ENCODE results near the gene PEMT.

Gene PEMT

DNA sequence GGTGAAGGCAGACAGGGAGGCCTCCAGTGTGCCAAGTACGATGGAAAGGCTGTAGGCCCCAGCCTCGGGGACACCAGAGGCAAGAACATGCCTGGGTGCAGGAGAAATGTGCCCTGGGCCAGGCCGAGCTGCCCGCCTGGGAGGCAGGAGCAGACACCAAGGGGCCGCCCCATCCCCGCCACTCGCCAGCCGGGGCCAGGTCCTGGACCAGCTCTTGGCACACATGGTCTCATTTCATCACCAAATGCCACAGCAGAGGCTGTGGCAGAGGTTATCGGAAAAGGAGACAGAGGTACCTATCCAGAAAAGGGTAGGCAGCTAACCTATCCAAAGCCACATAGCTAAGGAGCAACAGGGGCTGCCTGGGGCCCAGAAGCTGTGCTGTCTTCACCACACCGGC lies 31.3 kb downstream of the PEMT start:
- no peak overlapping the region for H2AFZ ChIP-seq (ENCODE audit: low read length)
- H4K20me1 ChIP-seq (ENCODE audit: insufficient read depth, low read length): no peaks in the 10 kb centered on the region
- H3K36me3 ChIP-seq (replicated peaks; ENCODE audit: insufficient read depth, low read length): no peaks in the 10 kb centered on the region
- no peaks in the 10 kb centered on the region for H3K79me2 ChIP-seq (ENCODE audit: low read length)
- H3K4me1 ChIP-seq (ENCODE audit: low read length): no peaks in the 10 kb centered on the region
- H3K4me2 ChIP-seq (ENCODE audit: low read depth, low read length): no peak overlapping the region
- H3K9me2 ChIP-seq (replicated peaks; ENCODE audit: insufficient read depth, low read length): no peaks in the 10 kb centered on the region
- no peak overlapping the region for H3K9ac ChIP-seq (ENCODE audit: low read length)
- TF ChIP-seq EZH2 (optimal IDR thresholded peaks at IDR 0.05; ENCODE audit: low read depth, low read length) (no peak), EZH2phosphoT487 (IDR thresholded peaks at IDR 0.05; ENCODE audit: low read length) (no peak)
- TF ChIP-seq, protein P1, sequence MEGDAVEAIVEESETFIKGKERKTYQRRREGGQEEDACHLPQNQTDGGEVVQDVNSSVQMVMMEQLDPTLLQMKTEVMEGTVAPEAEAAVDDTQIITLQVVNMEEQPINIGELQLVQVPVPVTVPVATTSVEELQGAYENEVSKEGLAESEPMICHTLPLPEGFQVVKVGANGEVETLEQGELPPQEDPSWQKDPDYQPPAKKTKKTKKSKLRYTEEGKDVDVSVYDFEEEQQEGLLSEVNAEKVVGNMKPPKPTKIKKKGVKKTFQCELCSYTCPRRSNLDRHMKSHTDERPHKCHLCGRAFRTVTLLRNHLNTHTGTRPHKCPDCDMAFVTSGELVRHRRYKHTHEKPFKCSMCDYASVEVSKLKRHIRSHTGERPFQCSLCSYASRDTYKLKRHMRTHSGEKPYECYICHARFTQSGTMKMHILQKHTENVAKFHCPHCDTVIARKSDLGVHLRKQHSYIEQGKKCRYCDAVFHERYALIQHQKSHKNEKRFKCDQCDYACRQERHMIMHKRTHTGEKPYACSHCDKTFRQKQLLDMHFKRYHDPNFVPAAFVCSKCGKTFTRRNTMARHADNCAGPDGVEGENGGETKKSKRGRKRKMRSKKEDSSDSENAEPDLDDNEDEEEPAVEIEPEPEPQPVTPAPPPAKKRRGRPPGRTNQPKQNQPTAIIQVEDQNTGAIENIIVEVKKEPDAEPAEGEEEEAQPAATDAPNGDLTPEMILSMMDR (IDR thresholded peaks at IDR 0.05; ENCODE audit: low read length): no peak
- H3K27ac ChIP-seq (ENCODE audit: low read length): no peak overlapping the region
- no peaks in the 10 kb centered on the region for H3F3A ChIP-seq (ENCODE audit: insufficient read depth, low read length)
- no peak overlapping the region for H3K4me3 ChIP-seq (ENCODE audit: low read length)
- no peaks in the 10 kb centered on the region for H3K27me3 ChIP-seq (replicated peaks; ENCODE audit: insufficient read depth, low read length)
- H3K9me3 ChIP-seq (replicated peaks; ENCODE audit: insufficient read depth, low read length): no peaks in the 10 kb centered on the region
- no peak for DNase-seq

DNA sequence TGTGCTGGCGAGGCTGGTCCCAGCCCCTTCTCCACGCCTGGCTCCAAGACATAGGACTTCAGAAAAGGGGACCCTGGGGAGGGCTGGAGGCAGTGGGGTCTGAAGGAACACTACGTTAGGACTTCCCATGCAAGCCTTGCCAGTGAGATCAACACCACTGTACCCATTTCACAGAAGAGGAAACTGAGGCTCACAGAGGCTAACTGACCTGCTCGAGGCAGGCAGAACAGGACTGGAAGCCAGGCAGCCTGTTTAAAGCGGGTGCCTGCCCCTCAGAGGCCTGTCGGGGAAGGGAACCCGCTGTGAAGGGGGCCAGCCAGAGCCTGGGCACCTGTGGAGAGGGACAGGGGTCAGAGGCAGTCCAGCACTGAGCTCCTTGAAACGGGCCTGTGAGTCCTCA lies 32.3 kb downstream of the PEMT start:
- Histone ChIP-seq H4K20me1 (ENCODE audit: insufficient read depth, low read length) (no peaks in the 10 kb centered on the region), H3K4me1 (ENCODE audit: low read length) (no peaks in the 10 kb centered on the region), H3K9ac (ENCODE audit: low read length) (no peak overlapping the region), H3K4me2 (ENCODE audit: low read depth, low read length) (no peak overlapping the region), H3K27me3 (replicated peaks; ENCODE audit: insufficient read depth, low read length) (no peaks in the 10 kb centered on the region), H3F3A (ENCODE audit: insufficient read depth, low read length) (no peaks in the 10 kb centered on the region), H3K9me3 (replicated peaks; ENCODE audit: insufficient read depth, low read length) (no peaks in the 10 kb centered on the region), H3K27ac (ENCODE audit: low read length) (no peak overlapping the region), H3K4me3 (ENCODE audit: low read length) (no peak overlapping the region), H3K9me2 (replicated peaks; ENCODE audit: insufficient read depth, low read length) (no peaks in the 10 kb centered on the region), H2AFZ (ENCODE audit: low read length) (no peak overlapping the region), H3K79me2 (ENCODE audit: low read length) (no peaks in the 10 kb centered on the region), H3K36me3 (replicated peaks; ENCODE audit: insufficient read depth, low read length) (no peaks in the 10 kb centered on the region)
- TF ChIP-seq, protein P1 (IDR thresholded peaks at IDR 0.05; ENCODE audit: low read length): no peak
- DNase-seq: no peak

DNA sequence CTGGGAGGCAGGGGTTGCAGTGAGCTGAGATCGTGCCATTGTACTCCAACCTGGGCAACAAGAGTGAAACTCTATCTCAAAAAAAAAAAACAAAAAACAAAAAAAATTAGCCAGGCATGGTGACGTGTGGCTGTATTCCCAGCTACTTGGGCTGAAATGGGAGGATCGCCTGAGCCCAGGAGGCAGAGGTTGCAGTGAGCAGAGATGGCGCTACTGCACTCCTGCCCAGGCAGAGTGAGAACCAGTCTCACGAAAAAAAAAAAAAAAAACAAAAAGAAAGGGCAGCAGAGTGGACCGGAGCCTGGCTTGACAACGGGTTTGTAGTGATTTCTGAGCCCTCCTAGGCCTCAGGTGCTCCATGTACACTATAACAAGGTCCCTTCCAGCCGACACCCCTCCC lies 33.1 kb downstream of the PEMT start:
- Histone ChIP-seq H3K9me2 (replicated peaks; ENCODE audit: insufficient read depth, low read length) (no peaks in the 10 kb centered on the region), H3K36me3 (replicated peaks; ENCODE audit: insufficient read depth, low read length) (no peaks in the 10 kb centered on the region), H3K27ac (ENCODE audit: low read length) (no peak overlapping the region), H3K4me1 (ENCODE audit: low read length) (no peaks in the 10 kb centered on the region), H3K4me3 (ENCODE audit: low read length) (no peak overlapping the region), H3K79me2 (ENCODE audit: low read length) (no peaks in the 10 kb centered on the region), H3K9me3 (replicated peaks; ENCODE audit: insufficient read depth, low read length) (no peaks in the 10 kb centered on the region), H3K27me3 (replicated peaks; ENCODE audit: insufficient read depth, low read length) (no peaks in the 10 kb centered on the region), H4K20me1 (ENCODE audit: insufficient read depth, low read length) (no peaks in the 10 kb centered on the region), H3K9ac (ENCODE audit: low read length) (no peak overlapping the region), H3K4me2 (ENCODE audit: low read depth, low read length) (no peak overlapping the region), H2AFZ (ENCODE audit: low read length) (no peak overlapping the region), H3F3A (ENCODE audit: insufficient read depth, low read length) (no peaks in the 10 kb centered on the region)
- no peak for DNase-seq
- TF ChIP-seq EZH2 (optimal IDR thresholded peaks at IDR 0.05; ENCODE audit: low read depth, low read length) (no peak), EZH2phosphoT487 (IDR thresholded peaks at IDR 0.05; ENCODE audit: low read length) (no peak)
- TF ChIP-seq, protein P1 (IDR thresholded peaks at IDR 0.05; ENCODE audit: low read length): no peak

DNA sequence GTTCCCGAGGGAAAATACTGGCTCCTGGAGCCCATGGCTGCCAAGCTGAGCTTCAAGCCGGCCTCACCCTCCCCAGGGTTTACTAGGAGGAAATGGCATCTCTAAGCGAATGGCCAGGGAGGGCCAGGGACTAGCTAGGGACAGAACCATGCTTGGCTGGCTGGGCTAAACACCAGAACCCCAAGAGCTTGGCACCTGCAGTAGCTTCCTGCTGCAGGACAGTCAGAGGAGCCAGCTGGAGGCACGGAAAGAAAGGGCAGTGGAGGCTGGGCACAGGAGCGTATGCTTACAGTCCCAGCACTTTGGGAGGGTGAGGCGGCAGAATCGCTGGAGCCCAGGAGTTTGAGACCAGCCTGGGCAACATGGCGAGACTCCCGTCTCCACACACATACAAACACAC lies 33.7 kb downstream of the PEMT start:
- H3K4me3 ChIP-seq (ENCODE audit: low read length): no peak overlapping the region
- H2AFZ ChIP-seq (ENCODE audit: low read length): no peak overlapping the region
- DNase-seq: no peak
- no peaks in the 10 kb centered on the region for H4K20me1 ChIP-seq (ENCODE audit: insufficient read depth, low read length)
- no peak overlapping the region for H3K9ac ChIP-seq (ENCODE audit: low read length)
- no peaks in the 10 kb centered on the region for H3K9me3 ChIP-seq (replicated peaks; ENCODE audit: insufficient read depth, low read length)
- no peak overlapping the region for H3K27ac ChIP-seq (ENCODE audit: low read length)
- H3K79me2 ChIP-seq (ENCODE audit: low read length): no peaks in the 10 kb centered on the region
- no peaks in the 10 kb centered on the region for H3K9me2 ChIP-seq (replicated peaks; ENCODE audit: insufficient read depth, low read length)
- no peaks in the 10 kb centered on the region for H3K36me3 ChIP-seq (replicated peaks; ENCODE audit: insufficient read depth, low read length)
- no peaks in the 10 kb centered on the region for H3K4me1 ChIP-seq (ENCODE audit: low read length)
- H3K27me3 ChIP-seq (replicated peaks; ENCODE audit: insufficient read depth, low read length): no peaks in the 10 kb centered on the region
- no peak overlapping the region for H3K4me2 ChIP-seq (ENCODE audit: low read depth, low read length)
- no peaks in the 10 kb centered on the region for H3F3A ChIP-seq (ENCODE audit: insufficient read depth, low read length)
- no peak for TF ChIP-seq EZH2phosphoT487 (IDR thresholded peaks at IDR 0.05; ENCODE audit: low read length)
- TF ChIP-seq, protein P1 (IDR thresholded peaks at IDR 0.05; ENCODE audit: low read length): no peak
- no peak for TF ChIP-seq EZH2 (optimal IDR thresholded peaks at IDR 0.05; ENCODE audit: low read depth, low read length)

Measured in MM.1S (cell line).